Hepatocyte (in vitro differentiated cells): Measurements from ENCODE around the gene PACSIN3. TPM values are rescaled to one million over a fixed set of nuclear protein-coding genes. Genes with fewer than 3 reads are reported as not detected.

ENCODE experiments used
- DNase-seq: peaks from one replicate; pipeline ENCODE4 v3.0.0-alpha.2; 2016; ENCODE audit warnings: low spot score
- H2AFZ ChIP-seq: fragments of 200-600 bp; sonication (generic); 2 replicates; pipeline ENCODE4 v1.6.0; 2016; ENCODE audit warnings: antibody characterized with exemption, mild to moderate bottlenecking
- H3K27ac ChIP-seq: fragments of 200-600 bp; sonication (generic); 2 replicates; pipeline ENCODE4 v1.5.1; 2016; ENCODE audit warnings: mild to moderate bottlenecking
- H3K27me3 ChIP-seq: fragments of 200-600 bp; sonication (generic); 2 replicates; pipeline ENCODE4 v1.6.1; 2016
- H3K36me3 ChIP-seq: fragments of 200-600 bp; sonication (generic); replicated peaks from 2 replicates; pipeline ENCODE4 v1.5.1; 2016; ENCODE audit warnings: low read depth; ENCODE audit not compliant: insufficient read depth
- H3K4me1 ChIP-seq: fragments of 200-600 bp; sonication (generic); 2 replicates; pipeline ENCODE4 v1.5.1; 2016; ENCODE audit warnings: mild to moderate bottlenecking, moderate library complexity; ENCODE audit not compliant: insufficient read depth
- H3K4me2 ChIP-seq: fragments of 200-600 bp; sonication (generic); 2 replicates; pipeline ENCODE4 v1.6.0; 2016
- H3K4me3 ChIP-seq: fragments of 200-600 bp; sonication (generic); 2 replicates; pipeline ENCODE4 v1.5.1; 2016; ENCODE audit warnings: mild to moderate bottlenecking
- H3K79me2 ChIP-seq: fragments of 200-600 bp; sonication (generic); 2 replicates; pipeline ENCODE4 v1.6.0; 2017; ENCODE audit warnings: mild to moderate bottlenecking
- H3K9me2 ChIP-seq: fragments of 200-600 bp; sonication (generic); replicated peaks from 2 replicates; pipeline ENCODE4 v1.6.0; 2017; ENCODE audit warnings: mild to moderate bottlenecking; ENCODE audit not compliant: insufficient read depth
- H3K9me3 ChIP-seq: fragments of 200-600 bp; sonication (generic); 2 replicates; pipeline ENCODE4 v1.5.1; 2016; ENCODE audit warnings: low read depth, mild to moderate bottlenecking
- H4K20me1 ChIP-seq: fragments of 200-600 bp; sonication (generic); 2 replicates; pipeline ENCODE4 v1.6.0; 2016; ENCODE audit warnings: mild to moderate bottlenecking; ENCODE audit not compliant: insufficient read depth, poor library complexity, severe bottlenecking
- EZH2 ChIP-seq: fragments of 200-600 bp; sonication (generic); IDR thresholded peaks from 2 replicates; pipeline ENCODE4 v1.6.1; 2016; ENCODE audit warnings: antibody characterized with exemption, mild to moderate bottlenecking, borderline replicate concordance
- EZH2phosphoT487 ChIP-seq: fragments of 200-600 bp; sonication (generic); IDR thresholded peaks from one replicate; pipeline ENCODE4 v1.6.1; 2018; ENCODE audit warnings: antibody characterized with exemption, mild to moderate bottlenecking, low read depth, moderate library complexity; ENCODE audit not compliant: unreplicated experiment, severe bottlenecking
- WGBS: methylation state at CpG from one replicate; pipeline ENCODE4 v1.1.6; 2016; ENCODE audit warnings: low lambda C conversion rate; ENCODE audit errors: missing lambda C conversion rate; 5-methylcytosine and 5-hydroxymethylcytosine counted together
- polyA plus RNA-seq: library from polyadenylated mRNA; unstranded; fragments of >200 nt; fragmentation: Nextera tagmentation; extraction: Ambion mirVana; gene quantifications from 2 replicates; pipeline ENCODE4 v1.2.1, GENCODE V29; 2016
- total RNA-seq: library from RNA; depleted of rRNA; stranded (reverse); fragments of >200 nt; gene quantifications from 2 replicates; pipeline ENCODE4 v1.2.3, GENCODE V29; 2014
- TF ChIP-seq, protein P1 (sequence below): fragments of 200-600 bp; sonication (generic); IDR thresholded peaks from 2 replicates; pipeline ENCODE4 v1.5.1; 2016; ENCODE audit warnings: antibody characterized with exemption, mild to moderate bottlenecking; ENCODE audit not compliant: poor library complexity

The PACSIN3 gene
- total and polyA plus RNA-seq, 2 experiments from 2014 or later: 53.7 to 70.7 TPM

DNA sequence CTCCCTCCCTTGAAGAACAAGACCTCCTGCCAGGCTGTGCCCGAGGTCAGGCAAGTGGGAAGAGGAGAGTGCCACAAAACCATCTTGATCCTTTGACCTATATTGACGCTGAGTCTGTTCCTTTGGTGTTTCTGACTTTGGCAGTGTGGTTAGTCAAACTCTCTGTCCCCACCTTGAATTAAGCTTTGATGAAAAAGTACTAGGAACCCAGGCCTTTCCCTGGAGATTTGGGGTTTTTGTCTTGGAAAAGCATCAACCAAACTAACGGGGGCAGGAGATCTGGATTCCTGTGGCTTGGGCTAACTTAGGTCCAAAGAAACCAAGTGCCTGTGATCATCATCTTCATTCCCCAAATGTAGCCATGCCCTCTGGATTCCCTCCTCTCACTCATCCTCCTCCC, 49.9 kb downstream of the PACSIN3 start:
- H2AFZ ChIP-seq: no peak overlapping the region
- TF ChIP-seq, protein P1, sequence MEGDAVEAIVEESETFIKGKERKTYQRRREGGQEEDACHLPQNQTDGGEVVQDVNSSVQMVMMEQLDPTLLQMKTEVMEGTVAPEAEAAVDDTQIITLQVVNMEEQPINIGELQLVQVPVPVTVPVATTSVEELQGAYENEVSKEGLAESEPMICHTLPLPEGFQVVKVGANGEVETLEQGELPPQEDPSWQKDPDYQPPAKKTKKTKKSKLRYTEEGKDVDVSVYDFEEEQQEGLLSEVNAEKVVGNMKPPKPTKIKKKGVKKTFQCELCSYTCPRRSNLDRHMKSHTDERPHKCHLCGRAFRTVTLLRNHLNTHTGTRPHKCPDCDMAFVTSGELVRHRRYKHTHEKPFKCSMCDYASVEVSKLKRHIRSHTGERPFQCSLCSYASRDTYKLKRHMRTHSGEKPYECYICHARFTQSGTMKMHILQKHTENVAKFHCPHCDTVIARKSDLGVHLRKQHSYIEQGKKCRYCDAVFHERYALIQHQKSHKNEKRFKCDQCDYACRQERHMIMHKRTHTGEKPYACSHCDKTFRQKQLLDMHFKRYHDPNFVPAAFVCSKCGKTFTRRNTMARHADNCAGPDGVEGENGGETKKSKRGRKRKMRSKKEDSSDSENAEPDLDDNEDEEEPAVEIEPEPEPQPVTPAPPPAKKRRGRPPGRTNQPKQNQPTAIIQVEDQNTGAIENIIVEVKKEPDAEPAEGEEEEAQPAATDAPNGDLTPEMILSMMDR: no peak
- TF ChIP-seq EZH2: no peak
- TF ChIP-seq EZH2phosphoT487: no peak
- no peaks in the 10 kb centered on the region for H3K79me2 ChIP-seq
- no peaks in the 10 kb centered on the region for H3K9me3 ChIP-seq
- H3K27ac ChIP-seq: no peak overlapping the region
- DNase-seq: no peak
- no peaks in the 10 kb centered on the region for H4K20me1 ChIP-seq
- H3K27me3 ChIP-seq: no peaks in the 10 kb centered on the region
- no peak overlapping the region for H3K4me2 ChIP-seq
- no peaks in the 10 kb centered on the region for H3K9me2 ChIP-seq
- 88% methylated on average over 3 of the region's 3 CpGs for WGBS
- H3K4me3 ChIP-seq: no peak overlapping the region
- H3K4me1 ChIP-seq: no peaks in the 10 kb centered on the region
- no peaks in the 10 kb centered on the region for H3K36me3 ChIP-seq

- Histone ChIP-seq H3K36me3 (no peaks in the 10 kb centered on the region), H3K9me3 (no peaks in the 10 kb centered on the region), H3K4me1 (no peaks in the 10 kb centered on the region), H3K79me2 (no peaks in the 10 kb centered on the region), H4K20me1 (no peaks in the 10 kb centered on the region), H3K9me2 (no peaks in the 10 kb centered on the region), H3K27ac (no peak overlapping the region), H3K4me2 (no peak overlapping the region), H2AFZ (no peak overlapping the region), H3K4me3 (no peak overlapping the region), H3K27me3 (no peaks in the 10 kb centered on the region)
- TF ChIP-seq, protein P1: no peak
- TF ChIP-seq EZH2phosphoT487 (no peak), EZH2 (no peak)
- WGBS: 52% methylated on average over 1 of the region's 1 CpG
- no peak for DNase-seq
Measured at GRCh38 chr11:47132981-47133380, 53.3 kb downstream of the PACSIN3 start.

- no peak overlapping the region for H3K27ac ChIP-seq
Measured at GRCh38 chr11:47132490-47132889, 53.7 kb downstream of the PACSIN3 start.

More at GRCh38 chr11:47132490-47132889, 53.7 kb downstream of the PACSIN3 start:
- Histone ChIP-seq H3K4me1 (no peaks in the 10 kb centered on the region), H3K36me3 (no peaks in the 10 kb centered on the region), H2AFZ (no peak overlapping the region), H3K9me2 (no peaks in the 10 kb centered on the region), H3K79me2 (no peaks in the 10 kb centered on the region), H3K27me3 (no peaks in the 10 kb centered on the region), H4K20me1 (no peaks in the 10 kb centered on the region), H3K4me3 (no peak overlapping the region), H3K9me3 (no peaks in the 10 kb centered on the region), H3K4me2 (no peak overlapping the region)
- DNase-seq: no peak
- no peak for TF ChIP-seq EZH2
- TF ChIP-seq, protein P1: no peak
- no peak for TF ChIP-seq EZH2phosphoT487
